CD14-positive monocyte (primary cell): ENCODE results near the gene SH2D3C. TPM values are rescaled to one million over a fixed set of nuclear protein-coding genes. Genes with fewer than 3 reads are reported as not detected.

Experiments
- DNase-seq, 3 donors: peaks; one replicate each; pipeline ENCODE4 v3.0.0-alpha.2; 2011 to 2022
- H2AFZ ChIP-seq: 2 replicates; pipeline ENCODE4 v1.6.0; 2012; ENCODE audit warnings: mild to moderate bottlenecking, low read depth, low read length, inconsistent platforms; ENCODE audit not compliant: insufficient read depth, poor library complexity, severe bottlenecking
- H3K27ac ChIP-seq, 2 donors: 1 replicate in 1 of 2; 2 replicates in 1 of 2; pipeline ENCODE4 v1.5.1; 2012 to 2013; ENCODE audit warnings: low read length in 2 of 2, control low read depth in 1 of 2, inconsistent platforms in 1 of 2, low read depth in 1 of 2, mild to moderate bottlenecking in 1 of 2
- H3K27me3 ChIP-seq, 2 donors: one replicate each; pipeline versions ENCODE4 v1.6.0 to v1.6.1; 2011 to 2013; ENCODE audit warnings: low read length in 2 of 2; ENCODE audit not compliant: control insufficient read depth in 2 of 2, insufficient read depth in 2 of 2
- H3K36me3 ChIP-seq, 2 donors: replicated peaks in 1 of 2; 1 replicate in 1 of 2; 2 replicates in 1 of 2; pipeline versions ENCODE4 v1.5.1 to v1.6.1; 2012 to 2013; ENCODE audit warnings: low read length in 2 of 2, control low read depth in 1 of 2, inconsistent platforms in 1 of 2, mild to moderate bottlenecking in 1 of 2; ENCODE audit not compliant: insufficient read depth in 2 of 2, control insufficient read depth in 1 of 2
- H3K4me1 ChIP-seq, 2 donors: 1 replicate in 1 of 2; 2 replicates in 1 of 2; pipeline versions ENCODE4 v1.5.1 to v1.6.1; 2012 to 2013; ENCODE audit warnings: low read length in 2 of 2, control low read depth in 1 of 2, inconsistent platforms in 1 of 2, mild to moderate bottlenecking in 1 of 2, moderate library complexity in 1 of 2; ENCODE audit not compliant: insufficient read depth in 2 of 2, control insufficient read depth in 1 of 2
- H3K4me2 ChIP-seq: replicated peaks from 2 replicates; pipeline ENCODE3; 2012; ENCODE audit warnings: low read length, moderate library complexity, mild to moderate bottlenecking; ENCODE audit not compliant: poor library complexity, severe bottlenecking; ENCODE audit errors: extremely low read depth
- H3K4me3 ChIP-seq, 3 experiments: fragments of 200-600 bp in 1 of 3; sonication (generic) in 1 of 3; replicated peaks in 1 of 3; 1 replicate in 2 of 3; 2 replicates in 1 of 3; pipeline ENCODE4 v1.5.1; 2011 to 2013; ENCODE audit warnings: low read length in 3 of 3, mild to moderate bottlenecking in 3 of 3, control low read depth in 2 of 3, low read depth in 2 of 3, inconsistent platforms in 1 of 3, moderate library complexity in 1 of 3
- H3K79me2 ChIP-seq: 2 replicates; pipeline ENCODE4 v1.6.0; 2012; ENCODE audit warnings: mild to moderate bottlenecking, control low read depth, inconsistent platforms, low read length, moderate library complexity; ENCODE audit not compliant: insufficient read depth
- H3K9ac ChIP-seq: 2 replicates; pipeline ENCODE4 v1.6.0; 2017; ENCODE audit warnings: low read length, mild to moderate bottlenecking; ENCODE audit not compliant: insufficient read depth, poor library complexity, severe bottlenecking
- H3K9me3 ChIP-seq, 2 donors: replicated peaks in 1 of 2; 1 replicate in 1 of 2; 2 replicates in 1 of 2; pipeline versions ENCODE4 v1.5.1 to v1.6.1; 2012 to 2013; ENCODE audit warnings: low read length in 2 of 2, control low read depth in 1 of 2; ENCODE audit not compliant: control insufficient read depth in 1 of 2, insufficient read depth in 1 of 2
- H4K20me1 ChIP-seq: 2 replicates; pipeline ENCODE4 v1.6.0; 2012; ENCODE audit warnings: mild to moderate bottlenecking, low read length, control low read depth, moderate library complexity; ENCODE audit not compliant: insufficient read depth
- H3K27ac Mint-ChIP-seq, 7 donors: one replicate each; pipeline ENCODE4 v1.8.0; 2020; ENCODE audit warnings: mild to moderate bottlenecking in 7 of 7, mixed read lengths in 7 of 7, moderate library complexity in 6 of 7, inconsistent platforms in 2 of 7
- H3K27me3 Mint-ChIP-seq, 3 donors: one replicate each; pipeline ENCODE4 v1.8.0; 2021 to 2022; ENCODE audit warnings: low read depth in 3 of 3, mild to moderate bottlenecking in 3 of 3, mixed read lengths in 3 of 3, moderate library complexity in 3 of 3, inconsistent platforms in 1 of 3
- H3K36me3 Mint-ChIP-seq, 2 donors: one replicate each; pipeline ENCODE4 v1.8.0; 2020; ENCODE audit warnings: mixed read lengths in 2 of 2, inconsistent platforms in 1 of 2, mild to moderate bottlenecking in 1 of 2
- H3K4me1 Mint-ChIP-seq: one replicate; pipeline ENCODE4 v1.8.0; 2020; ENCODE audit warnings: mild to moderate bottlenecking, mixed read lengths
- H3K4me3 Mint-ChIP-seq, 2 donors: one replicate each; pipeline ENCODE4 v1.8.0; 2020; ENCODE audit warnings: mild to moderate bottlenecking in 2 of 2, mixed read lengths in 2 of 2, moderate library complexity in 1 of 2
- H3K9me3 Mint-ChIP-seq, 7 donors: one replicate each; pipeline ENCODE4 v1.8.0; 2020 to 2022; ENCODE audit warnings: mixed read lengths in 7 of 7, mild to moderate bottlenecking in 6 of 7, moderate library complexity in 6 of 7, inconsistent platforms in 2 of 7
- CTCF ChIP-seq: fragments of 200-600 bp; IDR thresholded peaks from one replicate; pipeline ENCODE4 v1.8.0; 2022; ENCODE audit warnings: antibody characterized with exemption, mild to moderate bottlenecking
- WGBS: methylation state at CpG from one replicate; pipeline ENCODE4 v1.1.5; 2013; ENCODE audit warnings: missing lambda C conversion rate; ENCODE audit not compliant: insufficient coverage; 5-methylcytosine and 5-hydroxymethylcytosine counted together
- intact Hi-C, 2 donors: fragments of 100-400 bp; cut with micrococcal nuclease; formaldehyde crosslinking; loops; one replicate each; pipeline versions ENCODE4 v1.15.0 to v1.15.1; 2023
- polyA plus RNA-seq, 3 donors: library from polyadenylated mRNA; depleted of rRNA in 1 of 3; unstranded in 2 of 3; stranded (reverse) in 1 of 3; fragments of 300-500 nt in 2 of 3; fragments of >200 nt in 1 of 3; fragmentation: Illumina TruSeq in 2 of 3; gene quantifications; 1 replicate in 2 of 3; 2 replicates in 1 of 3; pipeline ENCODE4 v1.2.3, GENCODE V29; 2012 to 2021

Gene SH2D3C
- polyA plus RNA-seq, 3 donors = 11.5 to 47.3 (median 20.5) TPM

GRCh38 chr9:127796225-127796813 lies 17.9 kb upstream of the SH2D3C start:
- no peak overlapping the region for H3K4me2 ChIP-seq
- peaks cover 14 to 20% (median 18%) of the 10 kb centered on the region in 3 donors for H3K27me3 Mint-ChIP-seq
- WGBS = 56% methylated on average over 7 of the region's 8 CpGs
- peaks cover 16 to 18% of the 10 kb centered on the region in 2 donors for H3K4me1 ChIP-seq
- H3K27ac ChIP-seq = no peak overlapping the region
- no peak for TF ChIP-seq CTCF
- H3K9me3 Mint-ChIP-seq = no peaks in the 10 kb centered on the region
- no peaks in the 10 kb centered on the region for H3K9me3 ChIP-seq
- H3K36me3 ChIP-seq = peaks cover 20 to 22% of the 10 kb centered on the region in 2 donors
- no peak overlapping the region for H3K9ac ChIP-seq
- no peak overlapping the region for H2AFZ ChIP-seq
- peak overlapping the region in 3 of 7 donors; percentile 8 to 84 (median 82) for H3K27ac Mint-ChIP-seq
- peaks cover 15 to 20% of the 10 kb centered on the region in 2 donors for H3K36me3 Mint-ChIP-seq
- intact Hi-C loops = loop anchor here (5.0 kb wide), 1 partner anchor 34 kb away; no protein-coding TSS in a partner anchor
- peak overlapping the region in 1 of 2 donors; percentile 58 for H3K4me3 Mint-ChIP-seq
- H3K79me2 ChIP-seq = peaks cover 3% of the 10 kb centered on the region
- no peak overlapping the region for H3K4me3 ChIP-seq
- peaks cover 25% of the 10 kb centered on the region for H3K4me1 Mint-ChIP-seq
- DNase-seq = no peak
- H4K20me1 ChIP-seq = peaks cover 51% of the 10 kb centered on the region
- H3K27me3 ChIP-seq = no peaks in the 10 kb centered on the region

- Mint-ChIP-seq H3K27ac (no peak overlapping the region), H3K4me3 (no peak overlapping the region), H3K36me3 (peaks cover 32 to 41% of the 10 kb centered on the region in 2 donors), H3K27me3 (peaks cover 14 to 20% (median 18%) of the 10 kb centered on the region in 3 donors), H3K9me3 (no peaks in the 10 kb centered on the region), H3K4me1 (peaks cover 23% of the 10 kb centered on the region)
- WGBS = 95% methylated on average over 8 of the region's 14 CpGs
- peaks cover 72% of the 10 kb centered on the region for H4K20me1 ChIP-seq
- H3K4me3 ChIP-seq = no peak overlapping the region
- no peak overlapping the region for H3K4me2 ChIP-seq
- DNase-seq = no peak
- no peaks in the 10 kb centered on the region for H3K27me3 ChIP-seq
- peaks cover 8 to 11% of the 10 kb centered on the region in 2 donors for H3K4me1 ChIP-seq
- intact Hi-C loops = no loop called here
- no peak overlapping the region for H2AFZ ChIP-seq
- peaks cover 40 to 43% of the 10 kb centered on the region in 2 donors for H3K36me3 ChIP-seq
- peaks cover 24% of the 10 kb centered on the region for H3K79me2 ChIP-seq
- no peaks in the 10 kb centered on the region for H3K9me3 ChIP-seq
- no peak overlapping the region for H3K27ac ChIP-seq
- TF ChIP-seq CTCF = no peak
- H3K9ac ChIP-seq = no peak overlapping the region
These were observed 15.7 kb upstream of the SH2D3C start for GRCh38 chr9:127794001-127794791.
